HL-60/S4 treated with phorbol 12-myristate 13-acetate at 8.2 ng/mL for 4 days and 3 days (cell line): ENCODE data around the gene SLC9A9.

Source experiments
- in situ Hi-C: fragments of 300-500 bp; cut with MboI; formaldehyde crosslinking; loops from 2 replicates; pipeline ENCODE4 v1.15.0; 2022; ENCODE audit warnings: low sequenced_read_pairs

Gene SLC9A9

DNA sequence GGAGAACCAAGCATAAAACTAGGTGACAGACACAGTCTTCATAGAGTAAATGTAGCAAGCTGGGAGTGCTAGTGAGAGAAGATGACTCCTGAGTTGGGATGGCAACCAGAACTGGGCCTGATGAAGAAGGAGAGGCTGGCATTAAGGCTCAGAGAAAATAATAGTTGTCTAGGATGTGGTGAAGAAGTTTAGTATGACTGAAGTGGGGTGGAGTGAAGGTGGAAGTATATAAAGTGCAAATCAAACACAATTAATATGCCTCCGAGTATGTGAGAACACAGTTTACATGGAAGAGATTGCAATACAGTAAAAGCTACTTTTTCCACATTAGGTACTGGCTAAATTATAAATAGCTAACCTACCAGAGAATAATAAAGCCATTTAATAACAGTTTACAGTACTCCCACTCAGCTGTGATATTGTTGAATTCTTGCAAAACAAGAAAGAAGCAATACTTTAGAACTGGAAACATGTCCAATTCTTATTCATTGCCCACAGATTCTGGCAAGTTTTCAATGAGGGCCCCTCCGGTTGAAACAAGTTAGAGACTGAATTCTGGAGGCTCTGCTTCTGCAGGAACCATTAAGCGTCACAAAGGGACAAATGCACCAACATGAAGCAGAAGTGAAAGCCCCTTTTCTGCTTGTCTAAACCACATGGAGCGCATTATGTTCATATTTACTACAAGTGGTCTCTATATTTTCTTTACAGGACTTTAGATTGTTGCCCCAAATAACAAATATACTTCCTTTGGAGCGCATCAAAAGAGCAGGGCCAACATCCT lies 243.7 kb downstream of the SLC9A9 start:
- in situ Hi-C loops, result no loop called here

DNA sequence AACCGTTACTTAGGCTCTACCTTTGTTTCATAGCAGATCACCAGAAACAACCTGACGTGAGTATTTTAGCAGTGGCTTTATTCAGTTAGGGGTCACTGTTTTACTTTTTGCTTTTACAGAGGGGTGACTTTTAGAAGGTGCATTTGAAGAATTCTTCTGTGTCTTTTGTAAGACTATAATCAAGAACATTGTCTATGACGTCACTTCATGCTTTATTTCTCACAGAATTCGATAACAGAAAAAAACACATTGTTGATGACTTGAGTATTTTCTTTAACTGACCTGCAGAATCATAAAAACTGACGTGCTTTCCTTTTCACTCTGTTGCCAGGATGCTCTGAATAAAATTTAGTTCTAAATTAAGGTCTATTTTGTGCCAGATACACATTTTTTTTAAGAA lies 244.5 kb downstream of the SLC9A9 start:
- in situ Hi-C loops, result no loop called here

DNA sequence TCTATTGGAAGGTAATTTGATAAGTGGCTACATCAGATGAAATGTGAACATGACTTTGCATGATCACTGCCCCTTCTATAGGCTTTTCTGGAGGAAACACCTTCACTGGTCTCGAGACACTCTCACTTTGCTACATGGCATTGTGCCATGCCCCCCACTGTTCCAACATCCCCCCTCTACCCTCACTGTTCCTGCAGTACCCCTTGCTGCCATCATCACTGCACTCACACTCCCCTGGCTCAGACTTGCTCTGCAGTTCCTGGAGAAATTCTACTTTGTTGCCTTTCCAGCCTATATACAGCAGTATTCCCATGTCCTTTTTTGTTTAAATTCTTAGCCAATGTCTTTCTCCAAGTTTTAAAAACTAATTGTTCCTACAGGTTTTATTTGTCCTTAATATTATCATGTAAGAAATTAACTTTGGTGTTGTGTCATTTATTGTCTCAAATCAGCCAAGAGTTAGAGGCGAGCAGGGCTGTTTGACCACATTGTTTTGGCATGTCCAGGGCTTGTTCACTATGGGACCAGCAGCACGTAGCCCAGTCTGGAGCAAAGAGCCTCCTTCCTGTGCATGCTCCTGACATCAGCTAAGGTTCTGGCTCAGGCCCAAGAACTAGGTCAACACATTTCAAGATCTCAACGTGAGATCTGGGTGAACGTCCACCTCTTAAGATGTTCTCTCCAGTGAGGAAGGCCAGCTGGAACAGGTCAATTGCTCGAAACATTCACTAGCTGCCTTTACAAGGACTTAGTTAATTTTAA lies 246.4 kb downstream of the SLC9A9 start:
- in situ Hi-C loops, result no loop called here

DNA sequence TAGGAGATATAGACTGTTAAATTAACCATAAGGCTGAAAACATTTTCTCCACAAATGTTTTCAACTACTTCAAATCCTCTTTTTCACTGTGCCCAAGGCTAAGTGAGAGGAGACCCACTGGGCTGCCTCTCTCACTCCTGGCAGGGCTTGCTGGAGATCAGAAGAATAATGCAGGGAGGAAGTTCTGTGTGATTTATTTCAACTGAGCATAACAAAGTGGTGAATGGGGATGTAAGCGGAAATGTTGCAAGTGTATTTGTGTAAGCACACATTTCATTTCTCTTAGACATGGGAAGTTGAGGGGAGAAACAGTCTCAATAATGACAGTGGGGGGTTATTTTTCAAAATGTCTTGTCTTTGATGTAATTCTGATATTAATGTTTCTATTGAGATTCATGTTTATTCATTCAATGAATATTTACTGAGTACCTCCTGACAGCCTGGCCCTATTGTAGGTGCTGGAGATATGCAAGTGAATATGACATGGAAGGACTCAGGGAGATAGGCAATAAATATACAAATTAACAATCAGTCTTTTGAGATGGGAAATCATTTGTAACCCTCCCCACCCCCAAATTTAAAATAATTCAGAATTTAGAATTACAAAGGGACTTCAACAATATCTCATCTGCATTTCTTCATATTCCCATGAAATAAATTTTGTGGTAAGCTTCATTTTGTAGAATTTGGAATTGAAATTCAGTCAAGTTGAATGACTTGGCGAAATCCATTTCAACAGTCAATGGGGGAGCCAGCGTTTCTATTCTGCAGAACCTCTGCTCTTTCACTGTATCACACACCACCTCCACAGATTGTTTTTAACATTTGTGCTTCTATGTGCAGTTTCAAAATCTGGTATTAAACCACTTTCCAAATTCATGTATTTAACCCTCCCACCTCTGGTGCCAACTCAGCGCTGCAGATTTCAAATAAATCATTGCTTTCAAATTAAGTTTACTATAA lies 247.2 kb downstream of the SLC9A9 start:
- in situ Hi-C loops, result no loop called here

DNA sequence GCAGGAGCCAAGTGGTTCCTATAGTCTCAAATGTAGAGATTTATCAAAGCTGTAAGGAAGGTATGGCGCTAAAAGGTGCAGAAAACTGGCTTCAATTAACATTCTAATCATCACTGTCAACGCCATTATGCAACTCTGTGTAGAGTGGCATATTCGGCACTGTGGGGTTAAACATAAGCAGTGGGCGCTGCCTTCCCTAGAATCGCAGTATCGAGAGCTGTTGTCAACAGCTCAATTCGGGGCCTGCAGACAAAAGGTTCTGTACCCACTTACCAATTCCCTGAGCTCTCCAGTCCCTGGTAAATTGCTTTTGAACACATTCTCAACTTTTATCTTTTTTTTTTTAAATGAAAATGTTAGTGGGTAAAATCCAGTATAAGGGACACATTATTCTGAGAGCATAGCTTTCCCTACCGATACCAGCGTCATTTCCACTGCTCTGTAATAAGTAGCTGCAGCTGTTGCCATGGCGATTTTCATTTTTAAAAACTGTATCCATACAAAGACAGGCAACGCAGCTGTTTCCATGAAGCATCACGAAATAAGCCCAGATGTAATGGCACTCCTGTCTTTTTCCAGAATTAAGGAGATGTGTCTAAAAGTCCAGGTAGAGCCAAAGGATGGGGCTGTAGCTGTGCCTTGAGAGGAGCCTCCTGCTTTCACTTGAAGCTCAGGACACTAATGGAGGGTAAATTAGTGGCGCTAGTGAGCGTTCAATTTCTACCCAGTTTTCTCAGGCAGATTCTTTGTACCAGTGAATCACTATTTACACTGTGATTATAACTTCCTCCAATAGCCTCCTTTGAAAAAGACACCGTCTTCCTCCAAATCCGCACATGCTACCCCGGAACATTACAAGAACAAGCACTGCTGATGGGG lies 250.3 kb downstream of the SLC9A9 start:
- in situ Hi-C loops, result no loop called here

DNA sequence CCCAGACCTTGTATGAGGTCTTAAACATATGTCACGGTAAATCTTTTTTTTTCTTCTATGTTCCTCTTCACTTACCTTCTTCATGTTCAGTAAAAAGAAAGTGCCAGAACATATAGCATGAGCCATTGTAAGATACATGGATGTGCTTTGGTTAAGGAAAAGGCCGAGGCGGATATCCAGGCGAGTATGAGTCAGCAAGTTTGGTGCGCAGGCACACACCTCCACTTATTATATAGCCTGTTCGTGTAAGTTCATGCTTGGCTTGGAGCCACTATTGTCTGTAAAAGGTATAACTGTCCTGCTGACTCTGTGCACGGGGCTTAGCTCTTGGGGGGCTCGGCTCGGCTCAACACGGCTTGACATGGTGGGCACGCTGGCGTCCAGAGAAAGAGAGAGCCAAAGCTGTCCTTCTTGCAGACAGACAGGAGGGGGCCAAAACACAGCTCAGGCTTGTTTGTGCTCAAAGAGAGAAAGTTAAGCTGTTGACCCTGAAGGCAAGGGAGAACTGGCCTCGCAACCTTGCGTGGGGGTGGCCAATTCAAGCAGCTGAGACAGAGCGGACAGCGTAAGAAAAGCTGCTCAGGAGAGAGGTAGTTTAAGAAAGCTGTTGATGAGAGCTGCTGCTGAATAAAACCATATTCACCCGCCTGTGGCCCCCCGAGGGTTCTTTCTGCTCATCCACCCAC lies 251.2 kb downstream of the SLC9A9 start:
- in situ Hi-C loops, result no loop called here

DNA sequence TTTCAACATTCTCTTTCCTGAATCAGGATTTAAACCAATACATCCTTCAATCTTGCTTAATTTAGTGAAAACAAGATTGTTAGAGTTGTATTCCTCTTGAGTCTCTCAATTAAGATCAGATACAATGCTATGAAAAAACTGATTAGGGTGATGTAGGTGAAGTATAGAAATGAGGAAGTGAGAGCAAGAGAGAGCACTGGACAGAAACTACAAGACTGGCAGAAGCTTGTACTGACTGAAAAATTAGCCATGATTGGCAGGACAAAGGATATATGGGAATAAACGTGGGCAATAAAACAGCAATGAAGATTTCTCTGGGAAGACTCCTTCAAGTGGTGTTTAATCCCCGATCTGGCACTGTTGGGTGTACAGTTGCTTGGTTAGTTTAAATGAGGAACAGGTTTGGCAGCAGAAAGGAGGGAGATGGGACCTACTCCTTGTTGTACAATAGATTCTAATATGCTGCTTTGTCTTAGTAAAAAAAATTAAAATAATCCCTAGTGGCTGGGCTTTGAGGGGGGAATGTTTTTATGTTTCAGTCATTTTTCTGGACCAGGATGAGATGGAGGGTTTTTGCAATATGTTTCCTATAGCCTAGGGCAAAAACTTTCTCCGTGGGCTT lies 252.7 kb downstream of the SLC9A9 start:
- in situ Hi-C loops, result no loop called here

DNA sequence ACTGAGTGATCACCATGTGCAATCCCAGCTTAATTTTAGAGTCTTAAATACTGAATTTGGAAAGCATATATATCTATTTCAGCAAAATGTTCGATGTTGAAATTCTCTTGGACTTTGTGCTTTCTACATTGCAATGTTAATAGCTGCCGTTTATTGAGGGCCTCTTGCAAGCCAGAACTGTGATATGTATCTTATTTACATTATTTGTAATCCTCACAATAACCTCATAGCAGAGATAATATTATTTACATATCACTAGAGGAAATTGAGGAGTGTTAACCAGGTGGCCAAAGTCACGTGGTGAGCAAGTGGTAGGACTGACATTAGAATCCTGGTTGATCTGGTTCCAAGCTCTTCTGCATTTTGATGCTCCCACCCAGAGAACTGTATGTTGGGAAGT lies 254.1 kb downstream of the SLC9A9 start:
- in situ Hi-C loops, result no loop called here

DNA sequence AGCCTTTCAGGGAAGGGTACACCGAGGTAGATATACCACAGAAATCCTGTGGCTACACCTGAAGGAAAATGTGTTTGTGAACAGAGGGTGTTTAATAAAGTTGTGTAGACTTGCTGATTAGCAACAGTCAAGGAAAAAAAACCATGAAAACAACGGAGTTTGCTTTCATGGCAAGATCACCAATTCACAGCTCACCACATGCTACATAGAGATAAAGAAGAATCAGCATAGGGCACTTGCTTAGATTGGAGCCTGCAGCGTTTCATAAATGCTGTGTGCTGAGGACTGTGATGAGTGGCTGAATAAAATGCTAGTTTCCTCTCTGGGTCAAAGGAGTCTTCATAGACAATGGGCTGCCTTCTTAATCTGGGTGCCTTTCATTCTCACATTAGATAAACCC lies 257.6 kb downstream of the SLC9A9 start:
- in situ Hi-C loops, result no loop called here

DNA sequence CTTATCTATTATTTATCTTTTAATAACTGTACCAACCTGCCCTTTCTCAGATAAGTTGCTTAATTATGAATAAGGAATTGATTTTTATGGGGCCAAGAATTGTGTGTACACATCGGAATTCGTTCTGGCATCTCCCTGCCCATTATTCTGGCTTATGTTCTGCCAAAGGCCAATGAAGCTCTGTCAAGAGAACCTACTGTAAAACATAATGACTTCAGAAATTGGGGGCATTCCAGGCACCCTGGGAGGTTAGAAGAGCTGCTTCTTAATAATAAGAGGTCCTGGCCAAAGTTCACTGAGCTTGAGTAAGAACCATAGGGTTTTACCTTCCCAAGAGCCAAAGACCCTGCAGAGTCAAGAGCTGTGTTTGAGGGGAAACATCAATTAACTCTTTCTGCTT lies 261.7 kb downstream of the SLC9A9 start:
- in situ Hi-C loops, result no loop called here

DNA sequence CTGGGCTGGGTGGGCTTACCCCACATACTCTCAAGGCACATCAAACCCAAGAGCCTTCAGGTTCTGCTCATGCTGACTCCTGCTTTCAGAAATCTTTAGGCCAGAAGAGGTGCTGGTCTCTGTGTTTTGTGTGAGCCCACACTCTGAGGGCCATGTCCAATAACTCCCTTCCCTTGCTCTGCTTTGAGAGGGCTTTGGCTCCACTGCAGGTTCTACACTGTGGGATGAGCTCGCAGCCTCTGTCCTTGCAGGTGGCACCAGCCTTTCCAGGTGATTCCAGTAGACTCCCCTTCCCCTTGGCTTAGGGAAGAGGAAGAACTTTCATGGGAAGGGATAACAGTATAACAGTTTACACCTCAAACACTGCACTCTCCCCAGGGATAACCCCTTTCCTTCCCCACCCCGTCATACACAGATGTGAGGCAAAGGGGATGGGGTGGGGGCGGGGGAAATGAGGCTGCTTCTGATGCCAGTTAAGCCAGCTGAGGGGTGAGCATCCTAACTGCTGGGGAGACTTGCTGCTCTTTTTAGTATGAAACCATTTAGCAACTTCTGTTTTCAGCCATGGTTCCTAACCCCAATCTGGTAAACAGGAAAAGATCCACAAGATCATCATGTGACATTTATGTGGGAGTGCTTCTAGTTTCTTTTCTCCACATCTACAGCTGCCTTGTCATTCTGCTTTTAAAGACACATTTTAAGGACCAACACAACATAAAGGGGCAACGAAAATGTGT lies 262.4 kb downstream of the SLC9A9 start:
- in situ Hi-C loops, result no loop called here

DNA sequence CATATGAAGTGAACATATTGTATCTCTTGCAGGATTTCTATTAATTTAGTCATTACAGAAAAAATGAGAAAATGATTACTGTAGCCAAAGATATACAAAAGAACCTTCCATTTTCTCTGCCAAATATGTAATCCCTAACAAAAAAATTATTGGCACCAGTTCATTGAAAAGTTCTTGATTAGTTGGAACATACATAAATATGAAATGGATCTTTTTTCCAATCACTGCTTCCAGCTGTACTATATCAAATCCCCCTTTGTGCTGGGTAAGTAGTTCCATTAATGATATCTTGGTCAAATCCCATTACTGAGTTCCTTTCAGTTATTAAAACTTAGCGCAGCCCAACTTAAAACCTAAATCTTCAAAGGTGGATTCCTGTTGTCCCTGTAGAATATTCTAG lies 263.8 kb downstream of the SLC9A9 start:
- in situ Hi-C loops, result no loop called here

DNA sequence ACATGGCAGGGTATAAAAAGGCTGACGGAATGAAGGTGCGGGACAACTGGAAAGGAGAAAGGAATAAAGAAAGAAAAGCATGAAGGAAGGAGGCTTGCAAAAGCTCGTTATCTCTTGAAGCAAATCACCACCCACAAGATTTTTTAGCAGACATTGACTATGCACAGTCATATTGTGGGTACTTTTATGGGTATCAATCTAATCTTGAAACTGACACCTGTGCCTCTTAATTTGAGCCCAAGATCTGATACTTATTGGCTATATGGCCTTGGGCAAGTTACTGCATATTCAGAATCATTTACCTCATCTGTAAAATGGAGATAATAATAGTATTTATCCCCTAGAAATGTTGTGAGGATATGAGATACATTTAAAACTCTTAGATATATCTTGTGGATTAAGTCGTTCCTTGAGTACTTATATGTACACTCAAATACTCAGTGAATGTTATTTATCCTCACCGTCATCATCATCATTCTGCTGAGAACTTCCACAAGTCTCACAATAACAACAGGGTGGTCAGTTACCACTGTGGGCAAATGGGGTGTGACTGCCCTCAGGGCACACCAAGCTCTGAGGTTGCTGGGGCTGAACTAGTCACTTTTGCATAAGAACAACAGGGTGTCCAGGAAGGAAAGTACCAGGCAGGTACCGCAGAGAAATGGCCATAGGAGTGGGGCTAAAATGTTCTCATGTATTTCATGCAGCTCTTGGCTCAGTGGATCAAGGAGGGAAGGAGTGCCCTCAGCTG lies 266.1 kb downstream of the SLC9A9 start:
- in situ Hi-C loops, result no loop called here

DNA sequence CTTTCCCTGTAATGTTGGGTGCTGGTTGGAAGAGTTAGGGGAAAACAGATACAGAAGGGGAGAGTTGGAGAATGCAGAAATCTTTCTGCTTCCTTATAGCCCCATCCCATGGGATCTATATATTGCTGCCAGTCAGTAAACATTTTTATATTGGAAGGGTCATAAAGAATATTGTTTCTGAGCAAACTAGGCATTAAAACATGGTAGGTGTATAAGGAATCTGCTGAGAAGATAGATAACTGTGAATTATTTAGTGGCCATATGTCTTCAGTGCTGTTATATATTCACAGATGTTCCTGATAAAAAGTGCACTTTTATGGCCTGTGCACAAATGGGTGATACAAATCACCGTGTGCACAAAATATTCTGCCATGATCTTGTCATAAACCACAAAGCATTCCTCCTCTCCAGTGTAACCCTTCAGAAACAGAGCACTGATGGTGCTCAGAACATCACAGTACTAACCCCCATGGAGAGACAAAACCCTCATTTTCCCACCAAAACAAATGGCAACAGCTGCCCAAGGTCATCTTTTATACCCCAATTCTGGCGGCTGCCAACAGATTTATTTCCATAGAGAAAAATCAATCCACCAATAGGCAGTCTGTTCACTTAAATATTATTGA lies 269.3 kb downstream of the SLC9A9 start:
- in situ Hi-C loops, result no loop called here

DNA sequence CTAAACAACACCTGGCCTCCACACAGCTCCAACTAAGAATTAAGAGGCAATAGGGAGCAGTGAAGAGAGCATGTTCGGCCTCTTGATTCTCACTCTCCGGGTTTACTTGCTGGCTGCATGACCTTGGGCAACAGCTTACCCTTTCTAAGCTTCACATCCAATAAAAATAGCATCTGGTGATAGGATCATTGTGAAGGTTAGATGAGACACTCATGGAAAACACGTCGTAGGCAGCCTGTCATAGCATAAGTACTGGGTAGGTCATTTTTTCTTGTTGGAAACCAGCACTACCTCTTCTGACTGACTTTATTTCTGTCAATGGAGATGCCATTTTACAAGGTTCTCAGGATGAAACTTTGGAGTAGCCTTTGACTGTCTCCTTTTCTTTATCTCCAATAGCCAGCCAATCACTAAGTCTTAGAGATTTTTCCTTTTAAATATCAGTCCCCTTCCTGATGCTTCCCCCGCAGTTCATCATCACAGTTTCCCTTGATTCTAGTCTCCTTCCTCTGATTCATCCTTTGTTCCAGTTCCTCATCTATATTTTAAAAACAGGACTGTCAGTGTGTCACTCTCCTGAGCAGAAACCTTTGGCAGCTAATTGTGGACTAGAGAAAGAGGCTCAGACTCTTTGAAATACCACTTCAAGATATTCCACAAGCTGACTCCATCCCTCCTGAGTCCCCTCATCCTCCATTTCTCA lies 271.5 kb downstream of the SLC9A9 start:
- in situ Hi-C loops, result no loop called here

DNA sequence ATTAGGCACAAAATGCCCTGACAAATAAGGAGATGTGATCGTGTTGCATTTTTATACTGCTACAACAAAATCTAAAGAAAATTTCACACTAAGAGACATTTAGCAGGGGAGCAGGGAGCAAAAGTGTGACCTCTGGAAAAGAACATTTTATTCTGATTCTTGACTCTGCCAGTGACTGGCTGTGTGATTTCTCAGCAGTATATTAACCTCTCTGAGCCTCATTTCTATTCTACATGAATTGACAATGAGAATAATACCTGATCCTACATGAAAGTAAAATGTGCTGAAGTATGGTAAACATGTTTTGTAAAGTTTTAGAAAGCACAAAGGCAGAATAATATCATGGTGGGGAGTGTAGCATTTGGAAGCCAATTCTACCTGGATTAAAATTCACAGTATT lies 273.3 kb downstream of the SLC9A9 start:
- in situ Hi-C loops, result no loop called here
